ENCODE data around the gene ZNF155. TPM values are rescaled to one million over a fixed set of nuclear protein-coding genes. Genes with fewer than 3 reads are reported as not detected.

Gene ZNF155
- 12.3 TPM for total RNA-seq (ENCODE audit: unreplicated experiment)
- long read RNA-seq, partial matches to known transcripts, result 0 of 4 reads
- long read RNA-seq, other reads (novel, unspliced or antisense), result 2 of 4 reads

GRCh38 chr19:43983912-43984686 lies at the start of gene ZNF155:
ZNF155 (plus strand) TSS chr19:43984188; CDS start chr19:43988544, 4,356 bp downstream.
- no peaks in the 10 kb centered on the region for H3K27me3 Mint-ChIP-seq (ENCODE audit: unreplicated experiment)

GRCh38 chr19:43934985-43935708 lies 48.8 kb upstream of the ZNF155 start, which contains the start of gene ZNF45:
ZNF45 (minus strand) TSS chr19:43935282; CDS start chr19:43922185, 13,097 bp downstream.
- Mint-ChIP-seq H3K27ac (ENCODE audit: unreplicated experiment) (peak within 1 kb of the TSS; percentile 55), H3K27me3 (ENCODE audit: unreplicated experiment) (no peaks in the 10 kb centered on the region), H3K36me3 (ENCODE audit: unreplicated experiment) (no peaks in the 10 kb centered on the region), H3K9me3 (ENCODE audit: unreplicated experiment) (peaks cover 1% of the 10 kb centered on the region), H3K4me3 (ENCODE audit: unreplicated experiment) (peak within 1 kb of the TSS; percentile 95), H3K4me1 (ENCODE audit: low read depth, unreplicated experiment) (peaks cover 5% of the 10 kb centered on the region)
- DNase-seq, result peak; percentile 90
- no peak for TF ChIP-seq CTCF (IDR thresholded peaks at IDR 0.05; ENCODE audit: partially characterized antibody, unreplicated experiment)

More at GRCh38 chr19:43983912-43984686, at the start of gene ZNF155:
- Mint-ChIP-seq H3K4me1 (ENCODE audit: low read depth, unreplicated experiment) (no peaks in the 10 kb centered on the region), H3K27ac (ENCODE audit: unreplicated experiment) (peak within 1 kb of the TSS; percentile 64), H3K36me3 (ENCODE audit: unreplicated experiment) (no peaks in the 10 kb centered on the region), H3K9me3 (ENCODE audit: unreplicated experiment) (peaks cover 6% of the 10 kb centered on the region), H3K4me3 (ENCODE audit: unreplicated experiment) (peak within 1 kb of the TSS; percentile 93)
- peak; percentile 85 for DNase-seq
- TF ChIP-seq CTCF (IDR thresholded peaks at IDR 0.05; ENCODE audit: partially characterized antibody, unreplicated experiment), result no peak

GRCh38 chr19:43936188-43936587 lies 47.8 kb upstream of the ZNF155 start:
- DNase-seq, result no peak
- H3K36me3 Mint-ChIP-seq (ENCODE audit: unreplicated experiment), result no peaks in the 10 kb centered on the region
- H3K27me3 Mint-ChIP-seq (ENCODE audit: unreplicated experiment), result no peaks in the 10 kb centered on the region
- no peak overlapping the region for H3K4me3 Mint-ChIP-seq (ENCODE audit: unreplicated experiment)
- peaks cover 5% of the 10 kb centered on the region for H3K4me1 Mint-ChIP-seq (ENCODE audit: low read depth, unreplicated experiment)
- peaks cover 1% of the 10 kb centered on the region for H3K9me3 Mint-ChIP-seq (ENCODE audit: unreplicated experiment)
- H3K27ac Mint-ChIP-seq (ENCODE audit: unreplicated experiment), result no peak overlapping the region
- TF ChIP-seq CTCF (IDR thresholded peaks at IDR 0.05; ENCODE audit: partially characterized antibody, unreplicated experiment), result no peak

GRCh38 chr19:43939557-43940260 lies 44.3 kb upstream of the ZNF155 start:
- DNase-seq, result no peak
- no peaks in the 10 kb centered on the region for H3K4me1 Mint-ChIP-seq (ENCODE audit: low read depth, unreplicated experiment)
- peaks cover 1% of the 10 kb centered on the region for H3K9me3 Mint-ChIP-seq (ENCODE audit: unreplicated experiment)
- H3K27ac Mint-ChIP-seq (ENCODE audit: unreplicated experiment), result no peak overlapping the region
- no peak overlapping the region for H3K4me3 Mint-ChIP-seq (ENCODE audit: unreplicated experiment)
- no peaks in the 10 kb centered on the region for H3K36me3 Mint-ChIP-seq (ENCODE audit: unreplicated experiment)
- no peak for TF ChIP-seq CTCF (IDR thresholded peaks at IDR 0.05; ENCODE audit: partially characterized antibody, unreplicated experiment)
- H3K27me3 Mint-ChIP-seq (ENCODE audit: unreplicated experiment), result no peaks in the 10 kb centered on the region
